GDM1 (cell line): Measurements from ENCODE around the gene SULT1A2.
A peak's percentile ranks its signal among the peaks of the same experiment; 100 is the strongest.
"Not testable (repeated sequence)": the region's sequence is repeated elsewhere in the genome, so short reads cannot be mapped to it uniquely, and the experiment has no call there.

Source experiments
- DNase-seq: peaks from one replicate; lab custom pipeline; 2025; lab: John Stamatoyannopoulos, UW

Gene SULT1A2

GRCh38 chr16:28609631-28610594 is 13.1 kb upstream of the SULT1A2 start, which contains the start of gene SULT1A1:
Gene SULT1A1 (minus strand): TSS chr16:28610044. CDS start chr16:28608855, 1,189 bp downstream.
- DNase-seq, result peak; percentile 15

GRCh38 chr16:28608867-28609596 is 12.2 kb upstream of the SULT1A2 start:
- DNase-seq, result not testable (repeated sequence)

- not testable (repeated sequence) for DNase-seq
Observed at GRCh38 chr16:28608496-28608808, 11.6 kb upstream of the SULT1A2 start.

- not testable (repeated sequence) for DNase-seq
Observed at GRCh38 chr16:28607681-28608495, 11.0 kb upstream of the SULT1A2 start.

GRCh38 chr16:28607116-28607623 is 10.3 kb upstream of the SULT1A2 start:
- no peak for DNase-seq

GRCh38 chr16:28606291-28607115 is 9.7 kb upstream of the SULT1A2 start:
- no peak for DNase-seq

GRCh38 chr16:28604186-28604565 is 7.3 kb upstream of the SULT1A2 start:
- no peak for DNase-seq

GRCh38 chr16:28603381-28604185 is 6.7 kb upstream of the SULT1A2 start:
- no peak for DNase-seq

- DNase-seq, result no peak
Observed at GRCh38 chr16:28602529-28602928, 5.7 kb upstream of the SULT1A2 start.

- not testable (repeated sequence) for DNase-seq
Observed at GRCh38 chr16:28602062-28602461, 5.2 kb upstream of the SULT1A2 start.

- DNase-seq, result not testable (repeated sequence)
Observed at GRCh38 chr16:28601589-28601988, 4.7 kb upstream of the SULT1A2 start.

GRCh38 chr16:28600965-28601364 is 4.1 kb upstream of the SULT1A2 start:
- DNase-seq, result not testable (repeated sequence)

GRCh38 chr16:28599377-28600285 is 2.8 kb upstream of the SULT1A2 start:
- DNase-seq, result not testable (repeated sequence)

GRCh38 chr16:28597692-28598261 is 927 bp upstream of the SULT1A2 start:
- no peak for DNase-seq

- DNase-seq, result no peak
Observed at GRCh38 chr16:28596115-28596630, 677 bp downstream of the SULT1A2 start.

- not testable (repeated sequence) for DNase-seq
Observed at GRCh38 chr16:28595451-28595850, 1.4 kb downstream of the SULT1A2 start.

- no peak for DNase-seq
Observed at GRCh38 chr16:28592979-28593553, 3.8 kb downstream of the SULT1A2 start.

GRCh38 chr16:28592511-28592910 is 4.3 kb downstream of the SULT1A2 start:
- no peak for DNase-seq
